Measurements from ENCODE around the gene ARF6.
"Not testable (repeated sequence)": the region's sequence is repeated elsewhere in the genome, so short reads cannot be mapped to it uniquely, and the experiment has no call there.

The ARF6 gene

GRCh38 chr14:49895480-49895879 lies 2.6 kb downstream of the ARF6 start (continued):
- no peak for TF ChIP-seq ZNF148 (tag by site-specific recombination; IDR thresholded peaks at IDR 0.05; ENCODE audit: borderline replicate concordance)

GRCh38 chr14:49896272-49896671 lies 3.4 kb downstream of the ARF6 start:
- CTCF ChIA-PET, result interaction anchor here (0.6 to 1.6 kb wide), 3 partner anchors 31 to 220 kb away, joined by 3 read pairs; partner anchors contain the start of gene VCPKMT
- peak overlapping the region; percentile 11; the same call in 1 of the 2 replicates for H3K27ac ChIP-seq (ENCODE audit: extremely low read depth, low read depth, low read length)

GRCh38 chr14:49896966-49897365 lies 4.1 kb downstream of the ARF6 start:
- TF ChIP-seq ZNF324 (tag by site-specific recombination; IDR thresholded peaks at IDR 0.05), result no peak
- TF ChIP-seq OVOL3 (tag by site-specific recombination; IDR thresholded peaks at IDR 0.05), result no peak
- TF ChIP-seq PRDM6 (tag by site-specific recombination; IDR thresholded peaks at IDR 0.05), result peak; percentile 96
- no peak for TF ChIP-seq ZNF394 (tag by site-specific recombination; IDR thresholded peaks at IDR 0.05; ENCODE audit: borderline replicate concordance)
- peaks cover 3 to 27% of the 10 kb centered on the region in 2 experiments; a peak in 2 of 3 replicates for H3K36me3 ChIP-seq (ENCODE audit: control insufficient read depth in 2 of 2, insufficient read depth in 1 of 2, low read length in 2 of 2)
- no peaks in the 10 kb centered on the region for H3K9me3 ChIP-seq (ENCODE audit: control insufficient read depth, insufficient read depth, low read depth, low read length)
- no peak overlapping the region for H3K27ac ChIP-seq (ENCODE audit: extremely low read depth, low read depth, low read length)
- ChIA-PET CTCF (interaction anchor here (1.0 to 1.3 kb wide), 2 partner anchors 11 to 207 kb away, joined by 3 to 4 read pairs; no protein-coding TSS in a partner anchor), POLR2A (no interaction called here)
- no peaks in the 10 kb centered on the region; the same call in 1 of the 2 replicates for H3K4me1 ChIP-seq (ENCODE audit: control insufficient read depth, insufficient read depth, low read length)
- peak overlapping the region; percentile 20 for H3K4me3 ChIP-seq (ENCODE audit: low read depth, low read length)

More at GRCh38 chr14:49896272-49896671, 3.4 kb downstream of the ARF6 start:
- H3K4me1 ChIP-seq (ENCODE audit: control insufficient read depth, insufficient read depth, low read length); H3K9me3 ChIP-seq (ENCODE audit: control insufficient read depth, insufficient read depth, low read depth, low read length): not testable (repeated sequence)
- peak overlapping the region; percentile 90 for H3K4me3 ChIP-seq (ENCODE audit: low read depth, low read length)
- POLR2A ChIA-PET, result interaction anchor here (0.9 kb wide), 1 partner anchor 9 kb away, joined by 3 read pairs; no protein-coding TSS in a partner anchor
- peaks cover 3 to 27% of the 10 kb centered on the region in 2 experiments; a peak in 2 of 3 replicates for H3K36me3 ChIP-seq (ENCODE audit: control insufficient read depth in 2 of 2, insufficient read depth in 1 of 2, low read length in 2 of 2)
- TF ChIP-seq SP7 (tag by site-specific recombination; IDR thresholded peaks at IDR 0.05) (peak; percentile 52), PRDM4 (tag by site-specific recombination; IDR thresholded peaks at IDR 0.05) (peak; percentile 69; the same call in 1 of the 2 replicates), SCRT2 (tag by site-specific recombination; IDR thresholded peaks at IDR 0.05) (peak; percentile 12; the same call in 1 of the 2 replicates)

- CTCF ChIA-PET, result interaction anchor here (1.0 to 1.3 kb wide), 2 partner anchors 10 to 207 kb away, joined by 3 to 4 read pairs; no protein-coding TSS in a partner anchor
- TF ChIP-seq ZNF169 (tag by site-specific recombination; IDR thresholded peaks at IDR 0.05) (no peak), ZNF416 (tag by site-specific recombination; IDR thresholded peaks at IDR 0.05) (no peak), ZNF768 (tag by site-specific recombination; IDR thresholded peaks at IDR 0.05) (no peak)
- Histone ChIP-seq H3K4me1 (ENCODE audit: control insufficient read depth, insufficient read depth, low read length) (no peaks in the 10 kb centered on the region; the same call in 1 of the 2 replicates), H3K27ac (ENCODE audit: extremely low read depth, low read depth, low read length) (no peak overlapping the region), H3K4me3 (ENCODE audit: low read depth, low read length) (no peak overlapping the region), H3K9me3 (ENCODE audit: control insufficient read depth, insufficient read depth, low read depth, low read length) (no peaks in the 10 kb centered on the region), H3K36me3 (ENCODE audit: control insufficient read depth in 2 of 2, insufficient read depth in 1 of 2, low read length in 2 of 2) (peaks cover 3 to 27% of the 10 kb centered on the region in 2 experiments; a peak in 2 of 3 replicates)
- POLR2A ChIA-PET, result no interaction called here
Measured at GRCh38 chr14:49897414-49897813, 4.5 kb downstream of the ARF6 start.
